HG03025 (cell line): Measurements from ENCODE around the gene SLC22A23.
"Not testable (repeated sequence)": the region's sequence is repeated elsewhere in the genome, so short reads cannot be mapped to it uniquely, and the experiment has no call there.

ENCODE experiments used
- ATAC-seq: cut with Tn5 transposase; IDR thresholded peaks from one replicate; pipeline ENCODE4 v1.9.1; 2021; ENCODE audit warnings: mild to moderate bottlenecking, moderate library complexity; ENCODE audit not compliant: unreplicated experiment, low FRiP score

The SLC22A23 gene

DNA sequence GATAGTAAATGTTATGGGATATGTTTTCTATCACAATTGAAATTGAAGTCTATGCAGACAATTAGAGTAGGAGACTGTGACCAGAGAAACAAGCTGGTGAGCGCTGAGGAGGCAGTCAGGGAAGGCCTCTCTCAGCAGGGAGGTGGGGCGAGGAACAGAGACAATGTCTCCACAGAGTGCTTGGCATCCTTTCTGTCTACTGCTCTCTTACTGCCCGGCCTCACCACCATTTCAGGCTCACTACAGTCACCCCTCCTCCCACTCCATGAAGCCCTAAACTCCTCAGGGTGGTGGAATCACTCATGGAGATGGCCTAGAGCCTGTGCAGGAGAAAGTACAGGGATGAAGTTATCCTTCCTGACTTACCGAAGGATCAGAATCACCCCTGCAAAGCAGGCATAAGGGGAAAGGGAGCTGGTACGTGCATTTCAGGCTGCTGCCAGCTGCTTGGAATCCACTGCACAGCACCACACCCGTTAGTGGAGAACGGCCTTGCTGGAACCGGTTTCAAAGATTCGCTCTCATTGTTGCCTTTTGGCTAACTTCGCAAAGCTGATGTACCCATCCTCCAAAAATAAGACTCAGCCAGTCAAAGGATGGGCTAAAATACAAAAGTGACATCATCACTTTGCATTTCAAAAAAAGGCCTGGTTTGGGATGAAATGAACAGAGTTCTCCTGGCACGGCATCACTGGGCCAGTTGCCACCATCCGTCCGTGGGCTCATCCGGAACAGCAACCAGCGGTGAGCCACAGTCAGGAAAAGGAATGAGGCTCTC lies 67.3 kb downstream of the SLC22A23 start:
- ATAC-seq: no peak

DNA sequence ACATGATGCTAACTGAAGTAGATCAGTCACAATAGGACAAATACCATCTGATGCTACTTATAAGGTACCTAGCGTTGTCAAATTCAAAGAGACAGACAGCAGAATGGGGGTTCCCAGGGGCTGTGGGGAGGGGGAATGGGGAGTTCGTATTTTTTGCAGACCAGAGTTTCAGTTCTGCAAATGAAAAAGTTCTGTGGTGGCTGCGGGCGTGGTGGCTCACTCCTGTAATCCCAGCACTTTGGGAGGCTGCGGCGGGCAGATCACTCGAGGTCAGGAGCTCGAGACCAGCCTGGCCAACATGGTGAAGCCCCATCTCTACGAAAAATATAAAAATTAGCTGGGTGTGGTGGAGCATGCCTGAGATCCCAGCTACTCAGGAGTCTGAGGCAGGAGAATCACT lies 68.1 kb downstream of the SLC22A23 start:
- ATAC-seq: no peak

- no peak for ATAC-seq
Observed at GRCh38 chr6:3386374-3386857, 70.4 kb downstream of the SLC22A23 start.

DNA sequence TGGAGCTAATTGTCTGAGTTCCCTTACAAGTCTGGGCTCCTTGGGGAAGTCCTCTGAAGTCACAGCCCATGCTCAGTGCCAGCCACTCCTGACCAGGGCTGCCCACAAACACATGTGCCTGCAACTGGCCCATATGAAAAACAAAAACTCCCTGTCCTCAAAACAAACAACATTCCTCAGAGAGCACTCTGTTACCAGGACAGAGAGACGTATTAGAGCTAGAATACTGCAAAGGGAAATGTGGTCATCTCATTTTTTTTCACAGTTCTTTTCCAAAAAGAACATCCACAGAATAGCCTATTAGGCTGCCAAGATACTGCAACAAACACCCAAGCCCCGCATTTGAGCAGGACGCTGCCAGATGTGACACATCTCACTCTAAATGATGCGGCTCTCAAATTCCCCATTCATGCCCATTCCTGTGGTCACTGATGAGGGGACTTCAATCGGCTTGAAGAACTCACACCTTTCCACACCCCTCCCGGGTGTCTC lies 71.1 kb downstream of the SLC22A23 start:
- no peak for ATAC-seq

GRCh38 chr6:3385181-3385580 lies 71.7 kb downstream of the SLC22A23 start:
- ATAC-seq: not testable (repeated sequence)

DNA sequence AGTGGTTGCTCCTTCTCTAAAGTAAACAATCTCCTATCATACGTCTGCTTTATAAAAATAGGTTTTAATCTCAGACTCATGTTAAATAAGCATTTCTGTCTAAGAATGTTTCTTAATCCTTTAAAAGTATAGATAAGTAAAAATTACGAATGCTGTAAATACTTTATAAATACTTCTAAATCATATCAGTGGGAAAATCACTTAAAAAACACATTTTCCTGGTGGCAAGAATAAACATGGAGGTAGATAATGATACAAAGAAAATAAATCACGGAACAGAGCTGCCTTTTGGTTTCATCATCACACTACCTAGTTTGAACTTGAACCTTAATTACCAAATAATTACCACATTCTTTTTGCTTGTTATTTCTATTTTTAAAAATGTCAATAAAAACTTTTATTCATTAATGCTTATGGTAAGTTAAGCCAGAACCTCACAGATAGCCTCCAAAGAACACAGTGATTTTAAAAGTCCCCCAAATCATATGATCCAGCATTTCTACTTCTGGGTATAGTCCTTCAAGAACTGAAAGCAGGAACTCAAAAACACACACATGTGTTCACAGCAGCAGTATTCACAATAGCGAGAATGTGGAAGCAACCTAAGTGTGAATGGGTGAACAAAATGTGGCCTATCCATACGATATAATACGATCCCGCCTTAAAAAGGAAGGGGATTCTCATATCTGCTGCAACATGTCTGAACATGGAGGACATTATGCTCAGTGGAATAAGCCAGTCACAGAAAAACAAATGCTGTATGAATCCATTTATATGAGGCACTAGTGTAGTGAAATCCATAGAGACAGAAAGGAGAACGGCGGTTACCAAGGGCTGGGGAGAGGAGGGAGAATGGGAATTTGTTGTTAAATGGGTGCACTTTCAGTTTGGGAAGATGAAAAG lies 72.4 kb downstream of the SLC22A23 start:
- ATAC-seq: no peak

DNA sequence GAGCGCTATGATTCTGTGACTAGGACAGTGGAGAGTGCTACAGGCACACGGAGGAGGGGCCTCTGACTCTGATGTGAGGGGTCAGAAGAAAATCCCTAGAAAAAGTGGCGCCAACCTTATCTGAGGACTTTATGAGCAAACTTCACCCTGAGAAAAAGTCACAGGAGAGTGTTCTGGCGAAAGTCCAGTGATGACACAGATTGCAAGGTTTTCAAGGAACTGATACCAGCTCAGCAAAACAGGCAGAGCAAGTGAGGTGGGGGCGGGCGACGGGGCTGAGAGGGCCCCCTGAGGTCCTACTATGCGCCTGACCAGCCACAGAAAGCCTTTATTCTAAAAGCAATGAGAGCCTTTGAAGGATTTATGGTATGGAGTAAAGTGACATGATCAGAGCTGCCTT lies 73.3 kb downstream of the SLC22A23 start:
- no peak for ATAC-seq

- no peak for ATAC-seq
Observed at GRCh38 chr6:3382326-3383279, 74.2 kb downstream of the SLC22A23 start.

DNA sequence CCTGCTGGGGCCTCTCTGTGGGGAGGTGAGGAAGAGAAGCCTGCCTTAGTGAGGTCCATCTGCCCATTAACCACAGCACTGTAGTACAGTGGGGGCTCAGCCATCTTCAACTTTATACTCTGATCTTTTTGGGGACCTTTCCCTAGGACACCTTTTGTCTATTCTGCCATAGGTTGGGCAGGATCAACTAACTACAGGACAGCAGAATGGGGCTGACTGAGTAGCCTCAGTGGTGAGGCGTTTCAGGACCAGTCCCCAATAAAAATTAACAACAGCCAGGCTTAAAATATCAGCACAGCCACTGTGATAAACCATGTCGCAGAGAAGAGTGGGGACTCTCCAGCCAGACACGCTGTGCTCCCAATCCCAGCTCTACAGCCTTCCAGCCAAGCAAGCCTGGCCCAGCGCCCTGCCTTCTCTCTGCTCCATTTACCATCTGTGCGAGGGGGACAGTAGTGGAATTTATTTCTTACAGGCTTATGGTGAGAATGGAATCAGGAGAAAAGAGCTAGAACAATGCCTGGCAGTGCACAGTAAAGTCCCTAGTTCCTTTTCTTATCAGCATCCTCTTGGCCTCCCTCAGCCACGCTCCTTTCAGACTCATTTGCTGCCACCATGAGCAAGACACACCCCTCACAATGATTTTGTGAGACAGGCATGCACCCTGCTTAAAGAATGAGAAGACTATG lies 75.5 kb downstream of the SLC22A23 start:
- no peak for ATAC-seq

- no peak for ATAC-seq
Observed at GRCh38 chr6:3380344-3381232, 76.3 kb downstream of the SLC22A23 start.

- ATAC-seq: no peak
Observed at GRCh38 chr6:3379482-3380060, 77.3 kb downstream of the SLC22A23 start.

GRCh38 chr6:3378808-3379207 lies 78.0 kb downstream of the SLC22A23 start:
- not testable (repeated sequence) for ATAC-seq

DNA sequence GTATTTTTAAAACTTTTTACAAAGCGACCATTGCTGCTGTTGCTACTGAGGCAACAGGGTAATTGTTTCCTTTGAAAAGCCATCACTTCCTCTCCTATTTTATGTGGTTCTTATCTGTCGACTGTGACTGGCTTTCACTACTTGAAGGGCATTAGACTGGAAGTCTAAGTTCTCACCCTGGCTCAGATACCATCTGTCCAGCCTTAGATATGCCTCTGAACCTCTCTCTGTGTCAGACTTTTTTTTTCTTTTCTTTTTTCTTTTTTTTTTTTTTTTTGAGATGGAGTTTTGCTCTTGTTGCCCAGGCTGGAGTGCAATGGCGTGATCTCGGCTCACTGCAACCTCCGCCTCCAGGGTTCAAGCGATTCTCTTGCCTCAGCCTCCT lies 78.5 kb downstream of the SLC22A23 start:
- not testable (repeated sequence) for ATAC-seq

DNA sequence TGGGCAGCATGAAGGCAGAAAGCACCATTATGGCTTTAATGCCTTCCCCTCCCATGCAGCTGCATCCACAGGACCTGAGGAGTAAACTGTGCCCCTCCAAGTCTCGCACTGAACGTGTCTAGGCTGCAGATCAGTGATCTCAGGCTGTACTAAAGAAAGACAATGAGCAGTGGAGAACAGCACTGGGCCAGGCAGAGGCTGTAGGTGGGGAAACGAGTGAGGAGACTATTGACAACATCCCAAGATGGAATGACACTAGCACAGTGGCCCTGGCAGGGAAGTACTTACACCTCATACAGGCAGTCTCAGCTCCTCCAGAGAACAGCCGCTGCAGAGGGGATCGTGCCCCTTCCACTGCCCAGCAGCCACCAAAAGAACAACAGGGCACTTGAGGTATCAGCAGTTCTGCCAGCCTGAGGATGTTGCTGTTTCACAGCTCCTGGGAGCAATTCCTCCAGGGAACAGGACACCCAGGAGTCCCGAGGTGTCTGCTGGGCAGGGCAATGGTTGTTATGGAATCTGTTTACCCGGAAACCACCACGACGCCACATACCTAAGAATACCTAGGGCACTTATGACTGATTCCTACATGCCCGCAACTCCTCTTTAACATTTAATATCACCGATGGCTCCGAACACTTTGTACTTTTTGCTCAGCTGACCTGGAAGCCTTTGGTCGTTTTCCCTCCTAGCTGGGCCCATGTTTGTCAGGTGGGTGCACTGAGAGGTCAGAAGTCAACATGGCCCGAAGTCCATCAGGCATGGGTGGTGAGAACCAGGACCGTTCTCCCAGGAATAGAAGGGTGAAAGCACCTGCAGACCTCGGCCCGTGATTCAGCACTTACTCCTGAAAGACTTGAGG lies 79.1 kb downstream of the SLC22A23 start:
- ATAC-seq: no peak

DNA sequence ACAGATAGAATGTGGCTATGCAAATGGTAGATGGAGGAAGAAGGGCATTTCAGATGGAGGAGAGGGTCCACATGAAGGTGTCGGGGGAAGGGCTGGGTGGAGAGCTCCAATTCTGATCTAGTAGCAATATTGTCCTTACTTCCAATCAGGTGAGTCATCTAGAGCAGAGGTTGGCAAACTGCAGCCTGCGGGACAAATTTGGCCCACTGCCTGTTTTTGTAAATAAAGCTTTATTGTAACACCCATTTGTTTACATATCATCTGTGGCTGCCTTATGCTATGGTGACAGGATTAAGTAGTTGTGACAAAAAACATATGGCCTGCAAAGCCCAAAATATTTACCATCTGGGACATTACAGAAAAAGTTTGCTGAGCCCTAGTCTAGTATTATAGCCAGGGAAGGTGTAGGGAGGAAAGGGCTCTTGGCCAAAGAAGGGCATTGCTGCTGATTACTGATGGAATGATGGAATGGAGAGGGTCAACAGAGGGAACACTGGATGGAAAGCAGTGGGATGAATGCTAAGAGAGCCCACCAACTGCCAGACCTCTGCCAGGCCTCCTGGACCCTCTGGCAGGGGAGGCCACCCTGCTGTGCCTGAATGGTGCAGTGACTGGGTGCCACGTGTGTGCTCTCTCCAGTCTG lies 79.8 kb downstream of the SLC22A23 start:
- ATAC-seq: no peak

DNA sequence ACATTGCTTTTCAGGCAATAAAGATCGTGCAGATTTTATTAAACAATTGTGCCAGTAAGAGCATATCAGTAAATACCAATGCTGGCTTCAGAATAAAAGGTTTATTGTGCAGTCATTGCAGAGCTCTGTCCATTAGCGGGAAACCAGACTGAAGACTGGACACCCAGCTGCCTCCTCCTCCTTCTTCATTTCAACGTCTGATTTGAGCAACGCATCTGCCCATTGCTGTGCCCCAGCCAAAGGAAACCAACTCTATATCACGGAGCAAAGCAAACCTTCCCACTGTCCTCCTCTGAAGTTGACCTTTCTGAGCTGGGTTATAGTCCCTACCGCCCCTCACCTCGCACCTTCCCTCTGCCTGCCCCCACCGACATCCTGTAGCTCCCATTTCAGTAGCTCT lies 80.8 kb downstream of the SLC22A23 start:
- no peak for ATAC-seq
